Endothelial cell (in vitro differentiated cells): ENCODE data around the gene PLCB2. TPM values are rescaled to one million over a fixed set of nuclear protein-coding genes. Genes with fewer than 3 reads are reported as not detected.
A peak's percentile ranks its signal among the peaks of the same experiment; 100 is the strongest.

Experiments
- DNase-seq: peaks from one replicate; pipeline ENCODE4 v3.0.0; 2021; ENCODE audit warnings: low spot score
- H3K27ac Mint-ChIP-seq: one replicate; pipeline ENCODE4 v1.8.0; 2021; ENCODE audit warnings: mixed read lengths, inconsistent platforms; ENCODE audit not compliant: unreplicated experiment
- H3K27me3 Mint-ChIP-seq: one replicate; pipeline ENCODE4 v1.8.0; 2021; ENCODE audit warnings: mild to moderate bottlenecking, moderate library complexity, mixed read lengths, inconsistent platforms; ENCODE audit not compliant: unreplicated experiment
- H3K36me3 Mint-ChIP-seq: one replicate; pipeline ENCODE4 v1.8.0; 2021; ENCODE audit warnings: mild to moderate bottlenecking, low read depth, mixed read lengths, inconsistent platforms; ENCODE audit not compliant: unreplicated experiment
- H3K4me1 Mint-ChIP-seq: one replicate; pipeline ENCODE4 v1.8.0; 2021; ENCODE audit warnings: mild to moderate bottlenecking, mixed read lengths, inconsistent platforms; ENCODE audit not compliant: unreplicated experiment
- H3K4me3 Mint-ChIP-seq: one replicate; pipeline ENCODE4 v1.8.0; 2021; ENCODE audit warnings: mild to moderate bottlenecking, mixed read lengths, inconsistent platforms; ENCODE audit not compliant: unreplicated experiment
- H3K9me3 Mint-ChIP-seq: one replicate; pipeline ENCODE4 v1.8.0; 2021; ENCODE audit warnings: mixed read lengths, inconsistent platforms; ENCODE audit not compliant: unreplicated experiment
- long read RNA-seq: library from polyadenylated mRNA; unstranded; transcript quantifications from one replicate; pipeline ENCODE4 v2.0.0, GENCODE V29; 2020; ENCODE audit not compliant: unreplicated experiment
- total RNA-seq: library from RNA; stranded (reverse); fragmentation: NEBNext Ultra II Directional; extraction: Animal tissue kit (Norgen Biotek cat#: 25700); gene quantifications from one replicate; pipeline ENCODE4 v1.2.1, GENCODE V29; 2021; ENCODE audit not compliant: unreplicated experiment
- TF ChIP-seq, protein P1 (sequence below): fragments of 200-600 bp; sonication (generic); IDR thresholded peaks from one replicate; pipeline ENCODE4 v1.5.0; 2021; ENCODE audit warnings: antibody characterized with exemption; ENCODE audit not compliant: unreplicated experiment

The PLCB2 gene
- 71.3 TPM for total RNA-seq
- long read RNA-seq, partial matches to known transcripts, result 1 of 4 reads
- long read RNA-seq, other reads (novel, unspliced or antisense), result 2 of 4 reads

- Mint-ChIP-seq H3K36me3 (no peaks in the 10 kb centered on the region), H3K27me3 (peaks cover 10% of the 10 kb centered on the region), H3K4me1 (peaks cover 31% of the 10 kb centered on the region), H3K9me3 (no peaks in the 10 kb centered on the region), H3K4me3 (no peak within 1 kb of the TSS), H3K27ac (no peak within 1 kb of the TSS)
- TF ChIP-seq, protein P1, sequence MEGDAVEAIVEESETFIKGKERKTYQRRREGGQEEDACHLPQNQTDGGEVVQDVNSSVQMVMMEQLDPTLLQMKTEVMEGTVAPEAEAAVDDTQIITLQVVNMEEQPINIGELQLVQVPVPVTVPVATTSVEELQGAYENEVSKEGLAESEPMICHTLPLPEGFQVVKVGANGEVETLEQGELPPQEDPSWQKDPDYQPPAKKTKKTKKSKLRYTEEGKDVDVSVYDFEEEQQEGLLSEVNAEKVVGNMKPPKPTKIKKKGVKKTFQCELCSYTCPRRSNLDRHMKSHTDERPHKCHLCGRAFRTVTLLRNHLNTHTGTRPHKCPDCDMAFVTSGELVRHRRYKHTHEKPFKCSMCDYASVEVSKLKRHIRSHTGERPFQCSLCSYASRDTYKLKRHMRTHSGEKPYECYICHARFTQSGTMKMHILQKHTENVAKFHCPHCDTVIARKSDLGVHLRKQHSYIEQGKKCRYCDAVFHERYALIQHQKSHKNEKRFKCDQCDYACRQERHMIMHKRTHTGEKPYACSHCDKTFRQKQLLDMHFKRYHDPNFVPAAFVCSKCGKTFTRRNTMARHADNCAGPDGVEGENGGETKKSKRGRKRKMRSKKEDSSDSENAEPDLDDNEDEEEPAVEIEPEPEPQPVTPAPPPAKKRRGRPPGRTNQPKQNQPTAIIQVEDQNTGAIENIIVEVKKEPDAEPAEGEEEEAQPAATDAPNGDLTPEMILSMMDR, result no peak
- peak; percentile 38 for DNase-seq
These were observed at the start of gene PLCB2 for GRCh38 chr15:40307421-40308211. PLCB2 (minus strand) TSS chr15:40307935; CDS start chr15:40307672, 263 bp downstream.

GRCh38 chr15:40357246-40357645 lies 49.5 kb upstream of the PLCB2 start:
- H3K27me3 Mint-ChIP-seq, result peaks cover 17% of the 10 kb centered on the region
- peak overlapping the region; percentile 34 for H3K4me3 Mint-ChIP-seq
- no peak for DNase-seq
- TF ChIP-seq, protein P1, result no peak
- no peaks in the 10 kb centered on the region for H3K36me3 Mint-ChIP-seq
- H3K27ac Mint-ChIP-seq, result peak overlapping the region; percentile 9
- H3K4me1 Mint-ChIP-seq, result peaks cover 8% of the 10 kb centered on the region
- H3K9me3 Mint-ChIP-seq, result no peaks in the 10 kb centered on the region

DNA sequence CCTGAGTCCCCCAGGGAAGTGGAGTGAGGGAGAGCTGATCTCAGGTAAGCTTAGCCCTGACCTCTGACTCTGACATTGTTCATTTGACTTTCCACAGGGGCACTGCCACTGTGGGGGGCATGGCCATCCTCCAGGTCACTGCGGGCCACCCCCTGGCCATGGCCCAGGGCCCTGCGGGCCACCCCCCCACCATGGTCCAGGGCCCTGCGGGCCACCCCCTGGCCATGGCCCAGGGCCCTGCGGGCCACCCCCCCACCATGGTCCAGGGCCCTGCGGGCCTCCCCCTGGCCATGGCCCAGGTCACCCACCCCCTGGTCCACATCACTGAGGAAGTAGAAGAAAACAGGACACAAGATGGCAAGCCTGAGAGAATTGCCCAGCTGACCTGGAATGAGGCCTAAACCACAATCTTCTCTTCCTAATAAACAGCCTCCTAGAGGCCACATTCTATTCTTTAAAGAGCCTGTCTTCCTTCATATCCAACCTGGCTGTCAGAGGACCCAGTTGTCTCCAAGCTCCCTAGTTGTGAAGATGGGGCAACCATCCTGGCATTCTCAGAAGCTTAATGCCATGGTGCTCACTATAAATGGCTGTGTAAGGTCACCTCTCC lies 48.3 kb upstream of the PLCB2 start:
- peaks cover 8% of the 10 kb centered on the region for H3K4me1 Mint-ChIP-seq
- peaks cover 17% of the 10 kb centered on the region for H3K27me3 Mint-ChIP-seq
- H3K4me3 Mint-ChIP-seq, result no peak overlapping the region
- no peaks in the 10 kb centered on the region for H3K9me3 Mint-ChIP-seq
- H3K36me3 Mint-ChIP-seq, result no peaks in the 10 kb centered on the region
- no peak for DNase-seq
- TF ChIP-seq, protein P1, result no peak
- H3K27ac Mint-ChIP-seq, result no peak overlapping the region

- Mint-ChIP-seq H3K4me3 (no peak overlapping the region), H3K9me3 (no peaks in the 10 kb centered on the region), H3K27ac (peak overlapping the region; percentile 42), H3K36me3 (no peaks in the 10 kb centered on the region), H3K4me1 (peaks cover 8% of the 10 kb centered on the region), H3K27me3 (peaks cover 15% of the 10 kb centered on the region)
- TF ChIP-seq, protein P1, result no peak
- peak; percentile 52 for DNase-seq
These were observed 46.9 kb upstream of the PLCB2 start for GRCh38 chr15:40354408-40355171.
